Left ventricle myocardium inferior (tissue), 1 donor: ENCODE results near the gene TBL3. TPM values are rescaled to one million over a fixed set of nuclear protein-coding genes. Genes with fewer than 3 reads are reported as not detected.
"Not testable (repeated sequence)": the region's sequence is repeated elsewhere in the genome, so short reads cannot be mapped to it uniquely, and the experiment has no call there.

Experiments used
- DNase-seq: peaks from one replicate; pipeline ENCODE4 v3.0.0-alpha.2; 2020
- H3K27ac ChIP-seq: fragments of 200-600 bp; replicated peaks from 2 replicates; pipeline ENCODE4 v1.8.0; 2021
- H3K27me3 ChIP-seq: fragments of 200-600 bp; 2 replicates; pipeline ENCODE4 v1.8.0; 2021; ENCODE audit warnings: low read depth
- H3K36me3 ChIP-seq: fragments of 200-600 bp; 2 replicates; pipeline ENCODE4 v1.8.0; 2021
- H3K4me1 ChIP-seq: fragments of 200-600 bp; 2 replicates; pipeline ENCODE4 v1.8.0; 2021
- H3K4me3 ChIP-seq: fragments of 200-600 bp; 2 replicates; pipeline ENCODE4 v1.8.0; 2021; ENCODE audit warnings: mild to moderate bottlenecking, moderate library complexity
- H3K9me3 ChIP-seq: fragments of 200-600 bp; replicated peaks from 2 replicates; pipeline ENCODE4 v1.8.0; 2021
- CTCF ChIP-seq: fragments of 200-600 bp; IDR thresholded peaks from 2 replicates; pipeline ENCODE4 v1.8.0; 2021; ENCODE audit warnings: antibody characterized with exemption, mild to moderate bottlenecking, borderline replicate concordance
- intact Hi-C: fragments of 100-400 bp; cut with micrococcal nuclease; formaldehyde crosslinking; loops from one replicate; pipeline ENCODE4 v1.11.0; 2022
- total RNA-seq: library from RNA; stranded (reverse); fragmentation: NEBNext Ultra II Directional; extraction: Animal tissue kit (Norgen Biotek cat#: 25700); gene quantifications from one replicate; pipeline ENCODE4 v1.2.1, GENCODE V29; 2021
- donor health status: DM: no; HTN: yes; CAD: no; lungs with severe emphysema.

Gene TBL3
- total RNA-seq, 1 donor from 2014 or later, result 22.6 TPM

- Histone ChIP-seq H3K4me1 (peaks cover 56% of the 10 kb centered on the region), H3K9me3 (no peaks in the 10 kb centered on the region), H3K4me3 (peak within 1 kb of the TSS; percentile 93), H3K36me3 (no peaks in the 10 kb centered on the region), H3K27me3 (no peaks in the 10 kb centered on the region), H3K27ac (peak within 1 kb of the TSS; percentile 91)
- intact Hi-C loops, result no loop called here
- DNase-seq, result peak; percentile 85
- no peak for TF ChIP-seq CTCF
Measured at GRCh38 chr16:2009791-2010510, 38.1 kb downstream of the TBL3 start, which contains the start of gene ZNF598. TSS of gene ZNF598 (minus strand) at chr16:2009821.

- H3K36me3 ChIP-seq, intact Hi-C loops, DNase-seq, H3K4me3 ChIP-seq, H3K9me3 ChIP-seq, H3K27ac ChIP-seq, H3K27me3 ChIP-seq: not testable (repeated sequence)
- peaks cover 38% of the 10 kb centered on the region for H3K4me1 ChIP-seq
Measured at GRCh38 chr16:2011726-2012125, 39.9 kb downstream of the TBL3 start.

GRCh38 chr16:2013527-2013926 is 41.7 kb downstream of the TBL3 start:
- H3K4me3 ChIP-seq, result no peak overlapping the region
- DNase-seq, result no peak

GRCh38 chr16:2015117-2015946 is 43.5 kb downstream of the TBL3 start:
- Histone ChIP-seq H3K9me3 (no peaks in the 10 kb centered on the region), H3K36me3 (no peaks in the 10 kb centered on the region), H3K27me3 (peaks cover 40% of the 10 kb centered on the region), H3K4me1 (peaks cover 14% of the 10 kb centered on the region), H3K4me3 (no peak overlapping the region), H3K27ac (no peak overlapping the region)
- no peak for DNase-seq
- intact Hi-C loops, result no loop called here
- no peak for TF ChIP-seq CTCF

More at GRCh38 chr16:2013527-2013926, 41.7 kb downstream of the TBL3 start:
- no peak for TF ChIP-seq CTCF
- no peak overlapping the region for H3K27ac ChIP-seq
- peaks cover 21% of the 10 kb centered on the region for H3K27me3 ChIP-seq
- intact Hi-C loops, result no loop called here
- H3K9me3 ChIP-seq, result no peaks in the 10 kb centered on the region
- peaks cover 20% of the 10 kb centered on the region for H3K4me1 ChIP-seq
- no peaks in the 10 kb centered on the region for H3K36me3 ChIP-seq

GRCh38 chr16:2015947-2016208 is 44.0 kb downstream of the TBL3 start:
- no peaks in the 10 kb centered on the region for H3K9me3 ChIP-seq
- no peak for TF ChIP-seq CTCF
- peaks cover 45% of the 10 kb centered on the region for H3K27me3 ChIP-seq
- H3K27ac ChIP-seq, result no peak overlapping the region
- H3K4me3 ChIP-seq, result no peak overlapping the region
- H3K36me3 ChIP-seq, result no peaks in the 10 kb centered on the region
- intact Hi-C loops, result no loop called here
- H3K4me1 ChIP-seq, result peaks cover 15% of the 10 kb centered on the region
- DNase-seq, result no peak

- H3K36me3 ChIP-seq, result no peaks in the 10 kb centered on the region
- H3K4me1 ChIP-seq, result peaks cover 15% of the 10 kb centered on the region
- H3K27me3 ChIP-seq, result peaks cover 51% of the 10 kb centered on the region
- H3K9me3 ChIP-seq, result no peaks in the 10 kb centered on the region
- no peak overlapping the region for H3K27ac ChIP-seq
- DNase-seq, result no peak
- TF ChIP-seq CTCF, result peak; percentile 42
- no peak overlapping the region for H3K4me3 ChIP-seq
- intact Hi-C loops, result no loop called here
Measured at GRCh38 chr16:2016407-2016922, 44.6 kb downstream of the TBL3 start.
